HFFc6 (cell line): ENCODE measurements around the gene MCAM. TPM values are rescaled to one million over a fixed set of nuclear protein-coding genes. Genes with fewer than 3 reads are reported as not detected.

ENCODE experiments used
- DNase-seq: peaks from one replicate; pipeline ENCODE4 v3.0.0-alpha.2; 2018
- H3K27ac Mint-ChIP-seq: 2 replicates; pipeline ENCODE4 v1.8.0; 2020; ENCODE audit warnings: mild to moderate bottlenecking, mixed read lengths
- H3K27me3 Mint-ChIP-seq: 2 replicates; pipeline ENCODE4 v1.8.0; 2021; ENCODE audit warnings: mild to moderate bottlenecking, moderate library complexity, mixed read lengths; ENCODE audit not compliant: insufficient read depth
- H3K36me3 Mint-ChIP-seq: 2 replicates; pipeline ENCODE4 v1.8.0; 2021; ENCODE audit warnings: low read depth, mixed read lengths
- H3K4me1 Mint-ChIP-seq: 2 replicates; pipeline ENCODE4 v1.8.0; 2020; ENCODE audit warnings: low read depth, mixed read lengths
- H3K4me3 Mint-ChIP-seq: 2 replicates; pipeline ENCODE4 v1.8.0; 2020; ENCODE audit warnings: mild to moderate bottlenecking, moderate library complexity, mixed read lengths
- H3K9me3 Mint-ChIP-seq: 2 replicates; pipeline ENCODE4 v1.8.0; 2020; ENCODE audit warnings: mild to moderate bottlenecking, mixed read lengths
- CTCF ChIP-seq: fragments of 200-600 bp; sonication (generic); IDR thresholded peaks from 2 replicates; pipeline ENCODE4 v1.5.0; 2021; ENCODE audit warnings: antibody characterized with exemption, mild to moderate bottlenecking
- total RNA-seq, 6 experiments: library from RNA; stranded (reverse); fragmentation: NEBNext Ultra II Directional; extraction: Animal tissue kit (Norgen Biotek cat#: 25700); gene quantifications; 2 replicates in 1 of 6; 3 replicates in 5 of 6; pipeline ENCODE4 v1.2.3, GENCODE V29; 2021

MCAM gene
- total RNA-seq, 6 experiments from 2014 or later = 1.8 to 7.7 (median 6.9) TPM

- H3K36me3 Mint-ChIP-seq = peaks cover 43% of the 10 kb centered on the region
- H3K27me3 Mint-ChIP-seq = no peaks in the 10 kb centered on the region
- no peak for TF ChIP-seq CTCF
- H3K4me1 Mint-ChIP-seq = peaks cover 2% of the 10 kb centered on the region; the same call in 1 of the 2 replicates
- H3K4me3 Mint-ChIP-seq = no peak overlapping the region
- H3K27ac Mint-ChIP-seq = no peak overlapping the region
- no peak for DNase-seq
- peaks cover 5% of the 10 kb centered on the region; the same call in 1 of the 2 replicates for H3K9me3 Mint-ChIP-seq
These were observed 23.5 kb downstream of the MCAM start for GRCh38 chr11:119293461-119293860.

- Mint-ChIP-seq H3K27ac (no peak overlapping the region), H3K36me3 (peaks cover 36% of the 10 kb centered on the region), H3K27me3 (no peaks in the 10 kb centered on the region), H3K9me3 (peaks cover 5% of the 10 kb centered on the region; the same call in 1 of the 2 replicates), H3K4me1 (no peaks in the 10 kb centered on the region), H3K4me3 (no peak overlapping the region)
- no peak for TF ChIP-seq CTCF
- DNase-seq = no peak
These were observed 25.9 kb downstream of the MCAM start for GRCh38 chr11:119290894-119291497.

GRCh38 chr11:119288219-119288618, 28.7 kb downstream of the MCAM start:
- Mint-ChIP-seq H3K27ac (no peak overlapping the region), H3K27me3 (peaks cover 3% of the 10 kb centered on the region), H3K4me1 (0 out of 2 replicates have a peak, but pooled peaks cover 7% of the 10 kb centered on the region), H3K9me3 (peaks cover 5% of the 10 kb centered on the region; the same call in 1 of the 2 replicates), H3K36me3 (peaks cover 45% of the 10 kb centered on the region), H3K4me3 (no peak overlapping the region)
- no peak for TF ChIP-seq CTCF
- DNase-seq = no peak

GRCh38 chr11:119285431-119285830, 31.5 kb downstream of the MCAM start:
- H3K27ac Mint-ChIP-seq = no peak overlapping the region
- H3K36me3 Mint-ChIP-seq = peaks cover 29% of the 10 kb centered on the region; the same call in 1 of the 2 replicates
- H3K27me3 Mint-ChIP-seq = peaks cover 3% of the 10 kb centered on the region
- no peak for DNase-seq
- 0 out of 2 replicates have a peak, but pooled peaks cover 7% of the 10 kb centered on the region for H3K4me1 Mint-ChIP-seq
- H3K9me3 Mint-ChIP-seq = no peaks in the 10 kb centered on the region
- no peak overlapping the region for H3K4me3 Mint-ChIP-seq
- TF ChIP-seq CTCF = no peak

GRCh38 chr11:119284344-119285157, 32.4 kb downstream of the MCAM start:
- DNase-seq = peak; percentile 43
- peak; percentile 72 for TF ChIP-seq CTCF
- H3K27ac Mint-ChIP-seq = peak overlapping the region; percentile 8; the same call in 1 of the 2 replicates
- H3K4me1 Mint-ChIP-seq = 0 out of 2 replicates have a peak, but pooled peaks cover 7% of the 10 kb centered on the region
- peaks cover 28% of the 10 kb centered on the region; the same call in 1 of the 2 replicates for H3K36me3 Mint-ChIP-seq
- H3K9me3 Mint-ChIP-seq = no peaks in the 10 kb centered on the region
- H3K27me3 Mint-ChIP-seq = peaks cover 3% of the 10 kb centered on the region
- no peak overlapping the region for H3K4me3 Mint-ChIP-seq
